Parathyroid adenoma (tissue), 2 donors: Measurements from ENCODE around the gene CRIM1.

ENCODE experiments used
- H2AFZ ChIP-seq: fragments of 300-600 bp; sonication (generic); one replicate; pipeline ENCODE4 v1.7.0; 2017; ENCODE audit warnings: antibody characterized with exemption, mild to moderate bottlenecking
- H3K27ac ChIP-seq: fragments of 300-600 bp; sonication (generic); one replicate; pipeline ENCODE4 v1.7.0; 2017
- H3K27me3 ChIP-seq: fragments of 300-600 bp; sonication (generic); one replicate; pipeline ENCODE4 v1.7.0; 2017; ENCODE audit warnings: low read length; ENCODE audit not compliant: control insufficient read depth, insufficient read depth
- H3K36me3 ChIP-seq: fragments of 300-600 bp; sonication (generic); one replicate; pipeline ENCODE4 v1.7.0; 2017; ENCODE audit warnings: low read length; ENCODE audit not compliant: control insufficient read depth, insufficient read depth
- H3K4me1 ChIP-seq: fragments of 300-600 bp; sonication (generic); one replicate; pipeline ENCODE4 v1.7.0; 2017; ENCODE audit warnings: control low read depth
- H3K4me2 ChIP-seq: fragments of 300-600 bp; sonication (generic); one replicate; pipeline ENCODE4 v1.7.0; 2017; ENCODE audit warnings: low read length
- H3K4me3 ChIP-seq: fragments of 300-600 bp; sonication (generic); one replicate; pipeline ENCODE4 v1.7.0; 2017; ENCODE audit warnings: low read depth, low read length
- H3K79me2 ChIP-seq: fragments of 300-600 bp; sonication (generic); one replicate; pipeline ENCODE4 v1.7.0; 2017; ENCODE audit warnings: control low read depth
- H3K9ac ChIP-seq: fragments of 300-600 bp; sonication (generic); one replicate; pipeline ENCODE4 v1.7.0; 2017; ENCODE audit warnings: mild to moderate bottlenecking
- H3K9me3 ChIP-seq: fragments of 300-600 bp; sonication (generic); one replicate; pipeline ENCODE4 v1.7.0; 2017; ENCODE audit warnings: low read length; ENCODE audit not compliant: control insufficient read depth
- CTCF ChIP-seq: fragments of 300-600 bp; sonication (generic); IDR thresholded peaks from one replicate; pipeline ENCODE4 v1.7.0; 2017; ENCODE audit warnings: antibody characterized with exemption, mild to moderate bottlenecking
- donor health status: primary hyperparathyroidism.

The CRIM1 gene

DNA sequence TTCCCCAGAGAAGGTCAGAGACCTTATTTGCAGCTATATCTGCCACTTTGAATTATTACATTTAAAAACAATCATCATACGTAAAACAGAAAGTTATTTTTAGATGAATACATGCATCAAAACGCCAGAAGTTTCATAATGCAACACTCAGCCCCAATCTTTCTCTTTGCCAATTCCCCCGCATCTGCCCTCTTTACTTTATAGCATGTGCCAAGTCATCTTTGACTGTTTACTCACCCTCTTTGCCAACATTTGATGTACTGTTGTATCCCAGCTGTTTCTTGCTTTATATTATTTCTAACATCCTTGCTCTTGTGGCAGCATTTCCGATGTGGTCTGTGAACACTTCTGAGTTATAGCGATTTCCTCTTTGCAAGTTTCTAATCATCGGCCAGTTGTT lies 86.2 kb downstream of the CRIM1 start:
- Histone ChIP-seq H3K4me2 (no peak overlapping the region), H3K27me3 (no peaks in the 10 kb centered on the region), H3K9me3 (no peaks in the 10 kb centered on the region), H3K79me2 (peaks cover 3% of the 10 kb centered on the region), H3K36me3 (no peaks in the 10 kb centered on the region), H3K4me3 (no peak overlapping the region), H3K9ac (no peak overlapping the region), H2AFZ (no peak overlapping the region), H3K4me1 (no peaks in the 10 kb centered on the region), H3K27ac (no peak overlapping the region)
- no peak for TF ChIP-seq CTCF

DNA sequence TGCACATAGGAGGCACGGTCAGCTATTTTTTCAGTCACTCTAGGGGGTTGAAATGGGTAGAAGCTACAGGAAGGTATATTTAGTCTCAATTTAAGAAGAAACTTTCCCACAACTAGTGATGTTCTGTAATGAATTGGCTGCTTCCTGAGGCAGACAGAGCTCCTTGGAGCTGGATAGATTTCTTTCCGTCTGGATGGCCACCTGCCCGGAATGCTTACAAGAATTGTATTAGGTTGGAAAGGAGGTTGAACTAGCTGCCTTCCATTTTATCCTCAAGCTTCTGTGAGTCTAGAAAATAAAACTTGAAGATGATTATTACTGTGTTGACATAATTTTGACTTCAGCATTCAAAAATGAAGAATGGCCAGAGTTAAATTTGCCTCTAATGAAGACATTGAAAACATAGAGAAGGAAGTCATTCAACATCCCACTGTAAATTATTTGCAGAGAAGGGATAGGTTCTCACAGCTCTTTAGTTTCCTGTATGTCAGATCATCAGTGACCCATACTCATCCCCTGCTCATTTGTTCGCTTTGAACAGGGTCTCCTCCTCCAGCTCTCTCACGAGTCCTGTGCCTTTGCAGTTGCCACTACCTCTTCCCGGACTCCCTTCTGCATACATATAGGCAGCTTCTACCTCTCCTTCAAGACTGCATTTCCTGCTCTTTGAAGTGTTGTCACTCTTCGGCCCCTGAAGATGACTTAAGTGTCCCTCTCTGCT lies 88.8 kb downstream of the CRIM1 start:
- H3K9me3 ChIP-seq, result no peaks in the 10 kb centered on the region
- no peak overlapping the region for H3K4me2 ChIP-seq
- H3K27ac ChIP-seq, result no peak overlapping the region
- peaks cover 3% of the 10 kb centered on the region for H3K79me2 ChIP-seq
- no peaks in the 10 kb centered on the region for H3K36me3 ChIP-seq
- no peak overlapping the region for H3K4me3 ChIP-seq
- no peaks in the 10 kb centered on the region for H3K4me1 ChIP-seq
- no peak overlapping the region for H3K9ac ChIP-seq
- H2AFZ ChIP-seq, result no peak overlapping the region
- no peak for TF ChIP-seq CTCF
- H3K27me3 ChIP-seq, result no peaks in the 10 kb centered on the region

- no peaks in the 10 kb centered on the region for H3K79me2 ChIP-seq
- H3K4me3 ChIP-seq, result no peak overlapping the region
- H3K4me1 ChIP-seq, result no peaks in the 10 kb centered on the region
- H3K9ac ChIP-seq, result no peak overlapping the region
- H2AFZ ChIP-seq, result no peak overlapping the region
- H3K9me3 ChIP-seq, result no peaks in the 10 kb centered on the region
- no peaks in the 10 kb centered on the region for H3K27me3 ChIP-seq
- TF ChIP-seq CTCF, result no peak
- no peak overlapping the region for H3K4me2 ChIP-seq
- H3K36me3 ChIP-seq, result no peaks in the 10 kb centered on the region
- no peak overlapping the region for H3K27ac ChIP-seq
These were observed 89.7 kb downstream of the CRIM1 start for GRCh38 chr2:36445185-36445866.

- Histone ChIP-seq H2AFZ (no peak overlapping the region), H3K27me3 (no peaks in the 10 kb centered on the region), H3K27ac (no peak overlapping the region), H3K4me3 (no peak overlapping the region), H3K79me2 (no peaks in the 10 kb centered on the region), H3K36me3 (no peaks in the 10 kb centered on the region), H3K4me2 (no peak overlapping the region), H3K4me1 (no peaks in the 10 kb centered on the region), H3K9ac (no peak overlapping the region), H3K9me3 (no peaks in the 10 kb centered on the region)
- no peak for TF ChIP-seq CTCF
These were observed 90.7 kb downstream of the CRIM1 start for GRCh38 chr2:36446294-36446693.
